HG02970 (cell line): ENCODE measurements around the gene TSC22D3.

Source experiments
- ATAC-seq: cut with Tn5 transposase; IDR thresholded peaks from one replicate; pipeline ENCODE4 v1.9.1; 2021; ENCODE audit warnings: mild to moderate bottlenecking, moderate library complexity, moderate number of reproducible peaks; ENCODE audit not compliant: unreplicated experiment, low FRiP score

The TSC22D3 gene

DNA sequence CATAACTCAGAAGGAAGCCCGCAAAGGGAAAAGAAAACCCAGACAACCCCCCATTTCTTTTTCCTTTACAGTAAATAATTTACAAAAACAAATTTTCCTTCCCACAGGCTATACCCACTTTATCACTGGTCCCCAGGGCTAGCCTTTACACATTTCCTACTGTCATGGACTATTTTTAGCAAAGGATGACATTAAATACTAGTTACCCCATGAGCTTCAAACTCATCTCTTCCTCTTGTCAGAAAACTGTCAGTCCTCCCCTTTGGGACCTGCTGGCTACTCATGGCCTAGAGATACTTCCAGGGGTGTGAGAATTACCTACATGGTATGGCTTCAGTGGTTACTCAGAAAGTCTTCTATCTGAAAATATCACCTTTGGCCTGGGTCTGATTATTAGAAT, 11.9 kb downstream of the TSC22D3 start:
- ATAC-seq, result no peak

DNA sequence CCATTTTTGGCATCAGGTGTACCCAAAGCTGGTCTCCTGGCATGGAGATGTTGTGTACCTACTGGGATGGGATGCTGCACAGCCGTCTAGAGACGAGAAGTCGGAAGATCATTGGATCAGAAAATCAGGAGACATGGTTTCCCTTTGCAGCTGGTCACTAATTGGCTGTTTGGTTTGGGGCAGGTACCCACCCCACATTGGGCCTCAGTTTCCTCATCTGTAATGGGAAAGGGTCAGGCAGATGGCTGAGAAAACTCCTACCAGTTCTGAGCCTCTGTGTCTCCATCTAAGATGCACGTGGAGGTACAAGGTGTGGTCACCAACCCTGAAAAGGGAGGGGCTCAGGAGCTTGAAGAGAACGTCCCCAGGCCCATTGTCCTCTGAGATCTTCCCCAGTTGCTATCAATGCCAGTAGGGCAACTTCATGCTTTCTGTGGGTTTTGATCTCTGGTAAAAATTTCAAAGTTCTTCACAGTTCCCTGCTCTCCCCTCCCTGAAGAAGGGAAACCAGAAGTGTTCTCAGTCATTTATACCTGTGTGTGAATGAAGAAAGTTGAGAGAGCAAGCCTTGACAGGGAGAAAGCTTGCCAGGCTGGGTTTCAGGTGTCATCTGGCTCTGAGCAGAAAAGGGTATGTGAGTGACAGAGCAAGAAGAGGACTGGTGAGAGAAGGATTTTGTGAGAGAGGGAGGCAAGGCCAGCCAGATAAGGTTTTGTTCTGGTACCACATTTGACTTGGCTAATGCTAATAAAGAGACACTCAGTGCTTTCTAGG, 15.1 kb downstream of the TSC22D3 start:
- ATAC-seq, result no peak

DNA sequence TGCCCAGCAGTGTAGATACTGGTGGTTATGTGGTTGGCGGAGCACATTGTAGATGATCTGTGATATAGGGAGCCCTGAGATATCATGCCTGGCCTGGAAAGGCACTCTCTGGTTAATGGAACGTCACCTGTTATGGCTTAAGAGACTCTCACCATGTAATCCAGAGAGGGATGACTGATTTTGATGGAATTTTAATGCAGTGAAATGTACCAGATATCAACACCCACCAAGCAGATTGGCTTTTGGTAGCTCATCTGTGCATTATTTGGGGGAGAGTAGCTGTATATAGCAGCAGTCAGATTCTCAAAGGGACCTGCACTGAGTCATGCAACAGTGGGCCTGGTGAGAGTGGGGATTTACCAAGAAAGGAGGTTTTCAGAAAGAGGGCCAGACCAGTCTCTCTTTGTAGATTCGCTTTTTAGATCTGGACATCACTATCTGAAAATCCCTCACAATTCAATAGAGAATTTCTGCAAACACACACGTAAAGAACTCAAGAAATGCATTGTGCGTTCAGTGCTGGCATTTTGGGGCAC, 17.3 kb downstream of the TSC22D3 start:
- no peak for ATAC-seq

DNA sequence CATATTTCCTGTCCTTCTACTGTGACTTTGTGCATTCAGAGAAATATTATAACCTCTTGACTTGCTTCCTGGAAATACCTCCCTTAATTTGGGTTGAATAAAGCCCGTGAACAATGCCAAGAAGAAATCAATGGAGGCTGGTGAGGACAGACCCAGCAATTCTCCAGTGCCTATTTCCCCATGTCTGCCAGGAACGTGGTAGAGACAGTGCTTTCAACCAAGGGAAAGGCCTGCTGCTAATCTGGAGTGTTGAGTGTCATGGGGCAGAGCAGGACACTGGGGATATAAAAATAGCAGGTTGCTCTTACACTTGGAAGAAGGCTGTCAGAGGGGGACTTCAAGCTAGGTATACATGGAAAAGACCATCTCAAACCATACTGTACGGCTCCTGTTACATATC, 19.9 kb downstream of the TSC22D3 start:
- no peak for ATAC-seq

DNA sequence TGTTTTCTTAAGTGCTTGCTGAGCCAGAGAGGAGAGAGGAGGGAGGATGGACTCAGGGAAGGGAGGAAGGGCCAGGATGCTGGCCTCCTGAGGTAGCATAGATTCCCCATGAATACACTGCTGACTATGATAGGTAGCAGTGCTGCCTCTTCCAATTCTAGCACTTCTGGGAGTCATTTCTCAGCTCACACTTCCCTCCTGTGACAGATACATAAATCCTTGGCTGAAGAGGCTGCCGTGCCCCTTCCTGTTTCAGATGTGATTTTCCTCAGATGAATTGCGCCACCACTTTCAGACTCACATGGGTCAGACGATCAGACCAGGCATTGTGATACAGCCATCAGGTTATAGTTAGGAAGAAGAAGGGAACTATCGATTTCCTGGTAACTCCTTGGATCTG, 22.4 kb downstream of the TSC22D3 start:
- ATAC-seq, result no peak

DNA sequence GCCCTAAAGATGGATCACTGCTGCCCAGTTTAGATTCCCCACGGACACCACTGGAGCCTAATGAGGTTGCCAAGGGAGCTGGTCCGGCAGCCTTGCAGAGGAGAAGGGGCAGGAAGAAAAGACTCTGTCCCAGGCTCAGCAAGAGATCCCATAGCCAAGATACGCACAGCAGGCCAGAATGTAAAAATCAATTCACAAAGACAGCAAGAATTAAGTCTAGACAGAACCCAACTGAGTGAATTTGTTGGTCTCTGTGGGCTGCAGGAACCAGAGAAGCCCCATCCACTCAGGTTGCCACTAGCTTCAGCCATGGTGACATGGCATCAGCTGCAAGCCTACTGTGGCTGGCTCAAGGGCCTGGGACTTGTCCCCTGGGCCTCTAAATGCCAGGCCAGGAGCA, 22.9 kb downstream of the TSC22D3 start:
- no peak for ATAC-seq

DNA sequence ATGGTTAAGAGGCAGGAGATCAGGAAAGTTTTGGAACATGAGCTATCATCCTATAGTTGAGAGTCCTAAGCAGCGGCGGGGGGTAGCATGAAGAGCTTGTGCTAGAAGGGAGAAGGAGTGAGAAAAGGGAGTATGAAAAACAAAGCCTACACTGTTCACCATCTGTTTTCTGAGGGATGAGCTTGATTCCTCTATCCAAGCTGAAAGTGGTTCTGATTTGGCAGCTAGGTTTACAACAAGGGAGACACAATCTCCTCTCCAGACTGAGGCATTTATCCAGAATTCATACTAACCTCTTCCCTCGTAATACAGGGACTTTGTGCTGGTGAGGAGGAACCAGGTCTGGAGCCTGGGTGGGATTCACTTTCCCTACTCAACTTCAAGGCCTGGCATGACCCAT, 23.5 kb downstream of the TSC22D3 start:
- no peak for ATAC-seq

DNA sequence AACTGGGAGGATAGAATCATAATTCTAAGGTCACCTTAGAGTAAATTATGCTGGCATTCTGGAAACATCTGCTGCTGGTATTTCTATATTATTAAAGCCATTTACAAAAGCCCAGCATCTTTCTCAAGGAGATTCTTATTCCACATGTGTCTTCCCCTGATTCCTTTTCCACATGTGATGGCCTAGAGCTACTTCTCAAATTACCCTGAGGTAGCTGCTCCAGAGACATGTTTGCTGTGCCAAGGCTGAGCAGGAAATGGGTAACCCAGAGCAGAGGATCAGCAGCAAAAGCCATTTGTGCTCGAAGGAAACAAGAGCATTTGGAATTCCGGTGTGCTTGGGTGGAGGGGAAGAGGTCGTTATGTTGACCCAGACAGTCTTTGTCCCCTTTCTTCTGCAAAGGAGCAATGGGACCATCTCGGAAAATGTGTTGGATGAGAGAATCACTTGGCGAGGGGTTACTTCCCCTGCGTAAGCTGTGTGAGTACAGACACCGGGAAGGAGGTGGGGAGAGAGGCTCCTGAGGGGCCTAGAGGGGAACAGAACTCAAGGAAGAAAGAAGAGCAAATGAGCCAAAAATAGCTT, 24.6 kb downstream of the TSC22D3 start:
- no peak for ATAC-seq

DNA sequence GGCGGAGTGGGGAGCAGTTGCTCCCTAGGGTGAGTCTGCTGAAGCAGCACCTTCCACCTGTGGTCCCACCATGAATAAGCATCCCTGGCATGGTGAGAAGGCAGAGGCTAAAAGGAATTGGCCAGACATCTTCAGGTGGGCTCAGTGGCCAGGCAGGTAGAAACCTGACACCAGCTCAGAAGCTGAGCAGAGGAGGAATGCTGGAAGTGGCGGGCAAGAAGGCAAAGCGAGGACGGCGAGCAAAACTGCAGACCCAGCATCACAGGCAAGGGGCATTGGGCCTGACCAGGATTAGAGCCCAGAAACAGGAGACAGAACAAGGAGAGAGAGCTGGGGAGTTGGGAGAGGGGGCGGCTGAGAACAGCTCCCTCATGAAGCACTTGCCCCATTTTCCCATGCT, 25.3 kb downstream of the TSC22D3 start:
- ATAC-seq, result no peak

DNA sequence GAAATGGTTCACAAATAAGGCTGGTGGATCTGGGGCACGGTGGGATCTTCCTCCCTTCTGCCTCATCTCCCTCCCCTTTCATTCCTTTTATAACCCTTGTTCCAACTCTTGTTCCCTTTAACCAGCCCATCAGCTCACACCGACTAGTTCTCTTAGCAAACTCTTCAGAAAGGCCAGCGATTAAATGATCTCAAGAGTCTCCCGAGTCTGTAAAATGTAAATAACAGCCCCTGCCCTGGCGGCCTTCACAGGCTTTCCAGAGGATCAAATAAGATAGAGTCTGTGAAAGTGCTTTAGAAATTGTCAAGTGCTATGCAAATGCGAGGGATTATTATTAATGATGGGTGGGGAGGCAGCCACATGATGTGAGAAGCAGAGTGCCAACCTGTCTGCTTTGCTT, 27.1 kb downstream of the TSC22D3 start:
- ATAC-seq, result no peak

DNA sequence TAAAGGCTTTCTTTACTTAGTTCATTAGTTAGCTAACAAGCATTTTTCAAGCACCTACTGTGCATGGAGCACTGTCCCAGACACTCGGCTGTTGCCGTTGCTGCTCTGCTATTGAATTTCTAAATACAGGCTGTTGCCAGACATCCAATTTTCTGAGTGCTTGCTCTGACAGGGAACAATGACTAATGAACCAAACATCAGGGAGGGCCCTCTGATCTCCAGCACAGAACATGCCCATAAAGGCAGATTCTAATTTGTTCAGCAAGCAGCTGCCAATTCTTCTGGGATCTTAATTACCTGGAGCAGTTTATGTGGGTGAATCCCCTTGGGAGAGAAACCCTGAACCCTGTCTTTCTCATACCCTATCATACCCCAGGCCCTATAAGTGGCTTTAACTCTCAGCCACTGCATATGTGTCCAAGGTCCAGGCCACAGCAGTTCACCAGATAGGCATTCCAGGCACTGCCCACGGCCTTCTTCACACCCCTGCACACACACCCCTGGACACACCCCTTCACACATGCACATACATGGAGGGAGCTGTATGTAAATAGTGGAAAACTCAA, 27.9 kb downstream of the TSC22D3 start:
- no peak for ATAC-seq

DNA sequence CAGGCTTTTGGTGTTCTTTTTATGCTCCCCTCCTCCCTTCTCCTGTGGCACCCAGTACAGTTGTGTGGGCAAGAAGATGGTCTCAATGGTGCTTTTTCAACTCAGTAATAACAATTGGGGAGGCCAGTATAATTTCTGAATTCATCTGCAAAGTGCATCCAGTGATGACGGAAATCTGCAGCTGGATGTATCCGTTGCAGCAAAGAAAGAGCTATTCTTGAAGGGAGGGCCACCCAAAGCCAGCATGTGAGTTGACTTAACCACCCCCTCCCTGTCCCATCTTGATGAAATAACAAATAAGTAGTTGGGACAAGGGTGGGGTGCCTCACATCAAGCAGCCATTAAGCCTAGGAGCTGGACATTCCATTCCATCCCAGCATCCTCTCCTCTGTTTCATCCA, 30.7 kb downstream of the TSC22D3 start:
- no peak for ATAC-seq

DNA sequence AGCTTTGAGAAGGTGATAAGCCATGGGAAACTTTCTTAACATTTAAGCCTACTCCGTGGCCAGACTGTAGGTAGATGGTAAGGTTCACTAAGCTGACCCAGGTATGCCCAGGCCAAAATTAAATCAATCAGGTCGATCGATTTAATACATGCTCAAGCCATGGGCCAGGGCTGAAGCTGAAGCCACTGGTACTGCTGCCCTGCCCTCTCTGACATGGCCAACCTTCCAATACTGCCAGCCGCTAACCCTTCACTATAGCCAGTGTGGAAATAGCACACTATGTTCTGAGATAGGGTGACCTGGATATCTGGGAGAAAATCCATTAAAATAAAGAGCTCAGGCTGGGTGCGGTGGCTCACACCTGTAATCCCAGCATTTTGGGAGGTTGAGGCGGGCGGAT, 31.6 kb downstream of the TSC22D3 start:
- no peak for ATAC-seq

DNA sequence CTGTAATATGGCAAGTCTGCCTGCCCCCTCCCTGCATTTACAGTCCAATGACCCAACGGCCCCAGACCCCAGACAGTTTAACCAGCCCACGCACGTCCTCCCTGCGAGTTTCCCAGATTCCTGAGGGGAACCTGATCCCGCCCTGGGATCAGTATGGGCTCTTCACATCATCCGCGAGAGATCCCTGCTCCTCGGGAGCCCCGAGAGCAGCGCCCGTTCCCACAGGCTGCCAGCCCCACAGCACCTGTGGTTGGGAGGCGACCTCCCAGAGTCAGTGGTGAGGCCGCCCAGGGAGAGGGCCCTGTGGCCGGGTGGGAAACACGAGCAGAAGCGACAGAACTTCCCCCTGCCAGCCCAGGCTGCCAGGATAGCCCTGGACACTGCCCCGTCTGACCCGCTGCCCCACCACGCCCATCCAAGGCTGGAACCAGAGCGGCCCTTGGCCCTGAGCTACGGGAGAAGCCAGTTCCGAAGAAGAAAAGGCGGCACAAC, 32.8 kb downstream of the TSC22D3 start:
- no peak for ATAC-seq

DNA sequence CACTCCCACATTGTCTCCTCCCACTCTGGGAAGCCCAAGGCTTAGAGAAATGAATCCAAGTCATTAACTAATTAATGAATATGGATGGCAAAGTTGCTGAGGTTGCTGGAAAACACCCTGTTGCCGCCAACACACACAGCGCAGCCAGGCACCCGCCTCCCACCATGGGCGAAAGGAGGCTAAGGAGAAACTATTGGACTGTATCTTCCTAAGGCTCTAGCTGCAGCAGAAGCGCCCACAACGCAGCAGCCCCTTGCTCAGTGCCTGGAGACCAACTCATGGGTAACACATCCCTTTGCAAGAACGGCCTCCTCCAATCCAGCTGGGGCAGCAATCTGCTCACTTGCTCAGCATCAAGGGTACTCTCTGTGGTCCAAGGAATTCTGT, 34.2 kb downstream of the TSC22D3 start:
- ATAC-seq, result no peak

DNA sequence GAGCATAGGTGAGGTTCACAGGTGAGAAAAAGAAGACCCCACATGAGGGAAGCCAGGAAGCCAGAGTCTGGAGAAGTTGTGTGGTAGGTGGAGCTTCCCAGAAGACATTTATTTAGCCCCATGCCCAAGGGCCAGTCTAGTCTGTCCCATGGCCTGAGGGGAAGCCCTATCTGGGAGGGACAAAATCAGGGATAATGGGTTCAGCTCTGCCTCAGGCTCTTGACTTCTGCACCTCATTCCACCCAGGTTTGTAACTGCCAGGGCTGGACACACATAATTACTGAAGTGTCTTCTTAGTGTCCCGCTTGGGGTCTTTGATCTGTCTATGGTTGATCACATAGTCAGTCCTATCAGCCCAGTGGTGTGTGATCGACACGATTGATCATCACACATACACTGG, 36.0 kb downstream of the TSC22D3 start:
- no peak for ATAC-seq

DNA sequence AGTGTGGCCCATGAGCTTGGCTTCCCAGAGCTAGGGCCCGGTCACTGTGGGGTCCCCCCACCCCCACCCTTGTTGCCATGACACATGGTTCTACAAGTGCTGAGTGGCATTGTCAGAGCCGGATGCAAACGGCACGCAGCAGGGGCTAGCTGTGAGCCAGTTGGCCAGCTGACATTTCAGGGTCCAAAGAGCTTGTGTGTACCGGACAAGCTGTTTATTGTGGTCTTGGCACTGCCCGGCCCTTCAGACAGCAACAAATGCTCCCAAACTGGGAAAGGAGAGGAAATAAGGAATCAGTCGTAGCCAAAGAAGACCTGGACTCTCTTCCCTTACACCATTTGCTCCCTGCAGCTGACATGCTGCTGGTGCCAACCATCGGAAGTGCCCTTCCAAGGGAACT, 36.8 kb downstream of the TSC22D3 start:
- ATAC-seq, result no peak

DNA sequence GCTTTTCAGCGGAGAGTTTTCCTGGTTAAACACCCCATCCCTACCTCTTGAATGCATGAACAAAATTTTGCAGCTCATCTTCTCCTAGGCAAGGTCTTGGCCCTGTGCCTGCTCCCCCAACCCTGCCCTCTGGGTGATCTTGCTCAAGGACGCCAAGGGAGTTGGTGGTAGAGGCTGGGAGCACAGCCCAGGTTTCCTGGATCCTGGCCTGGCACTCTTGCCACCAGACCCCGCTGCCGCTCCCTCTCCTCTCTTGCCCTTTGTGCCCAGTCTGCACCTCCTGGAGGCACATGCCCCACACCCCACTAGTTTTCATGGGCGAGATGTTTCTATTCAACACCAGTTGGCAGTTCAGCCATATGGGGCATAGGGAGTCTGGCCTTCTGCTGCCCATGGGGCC, 37.3 kb downstream of the TSC22D3 start:
- ATAC-seq, result no peak

DNA sequence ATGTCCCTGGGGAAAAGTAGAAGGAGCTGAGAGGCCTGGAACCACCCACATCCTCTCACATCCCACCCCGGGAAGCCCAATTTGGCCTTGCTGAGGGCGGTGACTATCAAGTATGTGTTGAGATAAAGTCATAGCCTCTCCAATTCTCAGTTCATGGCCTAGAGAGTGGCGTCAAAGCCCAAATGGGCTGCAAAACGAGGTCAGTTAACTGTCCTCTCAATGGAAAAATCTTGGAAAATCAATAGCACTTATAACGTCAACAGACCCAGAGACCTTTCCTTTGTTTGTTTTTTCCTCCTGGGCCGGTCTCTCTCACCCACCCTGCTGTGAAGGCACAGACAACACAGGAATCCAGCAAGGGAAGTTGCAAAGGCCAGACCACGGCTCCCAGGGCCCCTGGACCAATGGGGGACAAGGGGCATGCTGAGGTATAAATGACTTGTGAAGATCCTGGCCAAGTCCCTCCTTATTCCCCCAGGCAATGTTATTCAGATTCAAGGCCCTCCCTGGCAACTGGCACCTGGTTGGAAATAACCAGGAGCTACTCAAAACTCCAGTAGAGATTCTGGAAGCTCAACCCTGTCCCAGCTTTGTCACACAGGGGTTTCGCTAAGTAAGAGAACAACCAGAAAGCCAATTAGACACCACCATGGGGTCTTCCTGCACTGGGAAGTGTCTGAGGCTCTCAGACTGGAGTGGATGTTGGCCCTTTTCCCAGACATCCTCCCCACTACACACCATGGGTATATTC, 38.6 kb downstream of the TSC22D3 start:
- ATAC-seq, result no peak

DNA sequence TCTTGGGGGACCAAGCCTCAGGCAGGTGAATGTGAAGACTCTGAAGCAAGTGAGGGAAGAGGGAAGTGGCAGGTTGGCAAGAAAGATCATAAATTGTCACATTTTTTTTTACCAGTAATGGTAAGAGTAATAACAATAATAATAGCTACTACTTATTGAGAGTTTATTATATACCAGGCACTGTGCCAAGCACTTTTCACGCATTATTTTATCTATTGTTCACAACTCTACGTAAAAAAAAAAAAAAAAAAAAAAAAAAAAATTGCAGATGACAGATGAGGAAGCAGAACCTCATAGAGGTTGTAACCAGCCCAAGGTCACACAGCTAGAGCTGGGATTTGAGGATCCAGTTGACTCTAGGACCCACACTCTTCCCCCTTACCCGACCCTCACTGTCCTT, 40.9 kb downstream of the TSC22D3 start:
- ATAC-seq, result no peak

DNA sequence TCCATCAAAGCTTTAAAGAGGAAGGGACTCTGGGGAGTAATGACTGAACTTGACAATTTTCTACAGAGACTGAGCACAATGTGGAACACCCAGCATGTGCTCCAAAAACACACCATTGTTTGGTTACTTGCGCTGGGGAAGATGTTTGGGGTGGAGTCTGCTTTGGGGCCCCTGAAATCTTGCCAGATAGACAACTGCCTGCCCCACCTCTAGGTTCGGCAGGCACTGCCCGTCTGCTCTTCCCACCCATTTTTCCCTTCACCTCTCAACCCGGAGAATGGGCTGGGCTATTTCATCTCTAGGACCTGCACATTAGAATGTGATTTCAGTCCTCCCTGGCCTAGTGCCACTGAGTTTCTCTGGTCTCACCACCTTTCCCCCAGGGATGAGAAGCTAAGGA, 41.9 kb downstream of the TSC22D3 start:
- no peak for ATAC-seq
